B cell (primary cell): ENCODE data around the gene RAB11FIP3. TPM values are rescaled to one million over a fixed set of nuclear protein-coding genes. Genes with fewer than 3 reads are reported as not detected.

ENCODE experiments used
- ATAC-seq: fragments of 200-7000 bp; cut with Tn5 transposase; one replicate; pipeline ENCODE4 v1.10.0; 2021; ENCODE audit warnings: low read depth, mild to moderate bottlenecking, moderate number of reproducible peaks, moderate library complexity
- CTCF ChIA-PET: fragments of 350-600 bp; sonication (Branson Sonifier 250); formaldehyde crosslinking; loops from one replicate; lab custom pipeline; 2021; ENCODE audit warnings: antibody characterized with exemption, inconsistent platforms; lab: Charles Lee
- POLR2A ChIA-PET: fragments of 350-600 bp; sonication (Branson Sonifier 250); formaldehyde crosslinking; loops from one replicate; lab custom pipeline; 2021; ENCODE audit warnings: antibody characterized with exemption; lab: Charles Lee
- DNase-seq: peaks from one replicate; pipeline ENCODE4 v3.0.0; 2013
- H2AFZ ChIP-seq: 2 replicates; pipeline ENCODE4 v1.6.1; 2012; ENCODE audit warnings: mild to moderate bottlenecking, low read depth, low read length; ENCODE audit not compliant: insufficient read depth, poor library complexity, severe bottlenecking
- H3K27ac ChIP-seq, 2 donors: 1 replicate in 1 of 2; 2 replicates in 1 of 2; pipeline ENCODE4 v1.5.1; 2012 to 2013; ENCODE audit warnings: low read length in 2 of 2, mild to moderate bottlenecking in 2 of 2, moderate library complexity in 1 of 2
- H3K27me3 ChIP-seq, 4 experiments: fragments of 200-600 bp in 1 of 4; sonication (generic) in 1 of 4; replicated peaks in 1 of 4; 1 replicate in 2 of 4; 2 replicates in 2 of 4; pipeline versions ENCODE4 v1.6.1 to v1.7.0; 2013 to 2016; ENCODE audit warnings: low read length in 3 of 4, mild to moderate bottlenecking in 2 of 4, mixed read lengths in 1 of 4, moderate library complexity in 1 of 4; ENCODE audit not compliant: insufficient read depth in 4 of 4, control insufficient read depth in 3 of 4; ENCODE audit errors: control extremely low read depth in 1 of 4
- H3K36me3 ChIP-seq, 2 experiments: replicated peaks in 1 of 2; 1 replicate in 1 of 2; 2 replicates in 1 of 2; pipeline versions ENCODE4 v1.6.1 to v1.7.1; 2013; ENCODE audit warnings: low read length in 1 of 2; ENCODE audit not compliant: insufficient read depth in 2 of 2, control insufficient read depth in 1 of 2; ENCODE audit errors: control extremely low read depth in 1 of 2, extremely low read depth in 1 of 2
- H3K4me1 ChIP-seq, 2 donors: fragments of 200-600 bp in 1 of 2; sonication (generic) in 1 of 2; 1 replicate in 1 of 2; 2 replicates in 1 of 2; pipeline versions ENCODE4 v1.5.1 to v1.6.1; 2013 to 2017; ENCODE audit warnings: low read length in 2 of 2; ENCODE audit not compliant: control insufficient read depth in 2 of 2, insufficient read depth in 2 of 2
- H3K4me2 ChIP-seq: replicated peaks from 2 replicates; pipeline ENCODE3; 2012; ENCODE audit warnings: mild to moderate bottlenecking, low read depth, low read length; ENCODE audit not compliant: poor library complexity, severe bottlenecking
- H3K4me3 ChIP-seq, 5 experiments: fragments of 200-600 bp in 1 of 5; sonication (generic) in 1 of 5; 1 replicate in 3 of 5; 2 replicates in 2 of 5; pipeline versions ENCODE4 v1.5.1 to v1.7.0; 2011 to 2016; ENCODE audit warnings: low read length in 4 of 5, mild to moderate bottlenecking in 4 of 5, low read depth in 2 of 5, control low read depth in 1 of 5, moderate library complexity in 1 of 5; ENCODE audit not compliant: insufficient read depth in 1 of 5; ENCODE audit errors: control extremely low read depth in 1 of 5, extremely low read depth in 1 of 5
- H3K79me2 ChIP-seq: fragments of 200-600 bp; sonication (generic); one replicate; pipeline ENCODE4 v1.6.0; 2016; ENCODE audit warnings: low read length; ENCODE audit not compliant: control insufficient read depth, insufficient read depth
- H3K9ac ChIP-seq: fragments of 200-600 bp; sonication (generic); 2 replicates; pipeline ENCODE4 v1.6.1; 2017; ENCODE audit warnings: mild to moderate bottlenecking, low read length, moderate library complexity
- H3K9me3 ChIP-seq, 3 donors: one replicate each; pipeline versions ENCODE4 v1.6.1 to v1.7.1; 2013; ENCODE audit warnings: low read length in 2 of 3; ENCODE audit not compliant: control insufficient read depth in 2 of 3, insufficient read depth in 1 of 3; ENCODE audit errors: control extremely low read depth in 1 of 3
- H4K20me1 ChIP-seq: 2 replicates; pipeline ENCODE4 v1.6.0; 2012; ENCODE audit warnings: mild to moderate bottlenecking, low read length; ENCODE audit not compliant: insufficient read depth, control insufficient read depth, poor library complexity, severe bottlenecking
- H3K27ac Mint-ChIP-seq: one replicate; pipeline ENCODE4 v1.8.0; 2021; ENCODE audit warnings: mixed read lengths
- H3K27me3 Mint-ChIP-seq: one replicate; pipeline ENCODE4 v1.8.0; 2021; ENCODE audit warnings: mixed read lengths
- H3K4me1 Mint-ChIP-seq: one replicate; pipeline ENCODE4 v1.8.0; 2021; ENCODE audit warnings: mixed read lengths
- H3K4me3 Mint-ChIP-seq: one replicate; pipeline ENCODE4 v1.8.0; 2021; ENCODE audit warnings: mixed read lengths
- H3K9me3 Mint-ChIP-seq: one replicate; pipeline ENCODE4 v1.8.0; 2022; ENCODE audit warnings: mixed read lengths; ENCODE audit not compliant: insufficient read depth
- CTCF ChIP-seq: fragments of 200-600 bp; IDR thresholded peaks from one replicate; pipeline ENCODE4 v1.8.0; 2022; ENCODE audit warnings: antibody characterized with exemption, mild to moderate bottlenecking
- EZH2 ChIP-seq: IDR thresholded peaks from 2 replicates; pipeline ENCODE4 v1.6.1; 2012; ENCODE audit warnings: borderline replicate concordance, low read depth, mild to moderate bottlenecking, moderate library complexity, low read length; ENCODE audit not compliant: insufficient read depth, poor library complexity, severe bottlenecking
- WGBS: methylation state at CpG from one replicate; pipeline ENCODE4 v1.1.5; 2013; ENCODE audit warnings: missing lambda C conversion rate; ENCODE audit not compliant: insufficient coverage; 5-methylcytosine and 5-hydroxymethylcytosine counted together
- intact Hi-C: fragments of 100-400 bp; cut with micrococcal nuclease; formaldehyde crosslinking; loops from one replicate; pipeline ENCODE4 v1.10.0; 2022
- polyA plus RNA-seq: library from polyadenylated mRNA; depleted of rRNA; stranded (reverse); fragments of >200 nt; gene quantifications from 2 replicates; pipeline ENCODE4 v1.2.3, GENCODE V29; 2012
- total RNA-seq, 2 donors: library from RNA; stranded (reverse); fragments of 120-200 nt in 1 of 2; gene quantifications; 1 replicate in 1 of 2; 2 replicates in 1 of 2; pipeline versions ENCODE4 v1.2.3 to v1.2.4, GENCODE V29; 2013 to 2022

RAB11FIP3 gene
- total and polyA plus RNA-seq, 2 donors (not counting 1 experiment from before 2014, with no cell fraction given): 24.3 to 57.2 TPM

GRCh38 chr16:533391-534123 is 108.1 kb downstream of the RAB11FIP3 start:
- Histone ChIP-seq H3K4me1 (peaks cover 10 to 18% of the 10 kb centered on the region in 2 donors), H3K9me3 (no peaks in the 10 kb centered on the region), H4K20me1 (peaks cover 76% of the 10 kb centered on the region), H2AFZ (no peak overlapping the region), H3K79me2 (peaks cover 87% of the 10 kb centered on the region), H3K27me3 (no peaks in the 10 kb centered on the region), H3K4me2 (no peak overlapping the region), H3K36me3 (peaks cover 0 to 2% of the 10 kb centered on the region in 2 experiments), H3K27ac (no peak overlapping the region), H3K4me3 (no peak overlapping the region), H3K9ac (no peak overlapping the region)
- CTCF ChIA-PET: no interaction called here
- Mint-ChIP-seq H3K27ac (no peak overlapping the region), H3K27me3 (no peaks in the 10 kb centered on the region), H3K4me1 (peaks cover 17% of the 10 kb centered on the region), H3K4me3 (no peak overlapping the region), H3K9me3 (no peaks in the 10 kb centered on the region)
- ATAC-seq (no peak), DNase-seq (no peak)
- intact Hi-C loops: no loop called here
- 97% methylated on average over 30 of the region's 30 CpGs for WGBS
- POLR2A ChIA-PET: interaction anchor here (0.7 kb wide), 1 partner anchor 61 kb away, joined by 3 read pairs; no protein-coding TSS in a partner anchor
- TF ChIP-seq EZH2 (no peak), CTCF (no peak)

DNA sequence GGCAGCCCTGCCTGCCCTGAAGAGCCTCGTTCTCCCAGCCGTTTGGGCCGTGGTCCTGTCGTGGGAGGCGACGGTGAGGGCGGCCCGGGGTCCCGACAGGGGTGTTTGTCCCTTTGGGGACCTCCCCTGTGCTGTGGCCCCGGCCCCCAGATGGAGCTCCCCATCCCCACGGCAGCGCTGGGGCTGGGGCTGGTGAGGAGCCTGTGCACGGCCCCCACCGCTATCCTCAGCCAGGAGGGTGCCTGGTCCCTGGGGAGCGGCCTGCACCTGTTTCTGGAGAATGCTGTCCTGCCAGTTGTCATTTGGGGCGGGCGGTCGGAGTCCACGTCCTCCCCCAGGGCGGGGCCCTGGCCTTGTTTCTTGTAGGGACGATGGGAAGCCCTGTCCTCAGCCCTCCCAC is 108.7 kb downstream of the RAB11FIP3 start:
- intact Hi-C loops: no loop called here
- DNase-seq: no peak
- no peak overlapping the region for H3K27ac Mint-ChIP-seq
- no peak overlapping the region for H3K27ac ChIP-seq
- H3K27me3 Mint-ChIP-seq: no peaks in the 10 kb centered on the region
- CTCF ChIA-PET: no interaction called here
- TF ChIP-seq CTCF: no peak
- TF ChIP-seq EZH2: no peak
- peaks cover 0 to 2% of the 10 kb centered on the region in 2 experiments for H3K36me3 ChIP-seq
- 98% methylated on average over 21 of the region's 21 CpGs for WGBS
- peaks cover 5 to 12% of the 10 kb centered on the region in 2 donors for H3K4me1 ChIP-seq
- H3K4me3 Mint-ChIP-seq: no peak overlapping the region
- POLR2A ChIA-PET: no interaction called here
- no peaks in the 10 kb centered on the region for H3K9me3 Mint-ChIP-seq
- peaks cover 11% of the 10 kb centered on the region for H3K4me1 Mint-ChIP-seq
- H3K9ac ChIP-seq: no peak overlapping the region
- H4K20me1 ChIP-seq: peaks cover 76% of the 10 kb centered on the region
- H3K4me2 ChIP-seq: no peak overlapping the region
- peaks cover 85% of the 10 kb centered on the region for H3K79me2 ChIP-seq
- no peak overlapping the region for H2AFZ ChIP-seq
- ATAC-seq: no peak
- no peaks in the 10 kb centered on the region for H3K9me3 ChIP-seq
- H3K27me3 ChIP-seq: no peaks in the 10 kb centered on the region
- H3K4me3 ChIP-seq: no peak overlapping the region
